B cell (primary cell): Measurements from ENCODE around the gene GJC3. TPM values are rescaled to one million over a fixed set of nuclear protein-coding genes. Genes with fewer than 3 reads are reported as not detected.

ENCODE experiments used
- ATAC-seq: fragments of 200-7000 bp; cut with Tn5 transposase; one replicate; pipeline ENCODE4 v1.10.0; 2021; ENCODE audit warnings: low read depth, mild to moderate bottlenecking, moderate number of reproducible peaks, moderate library complexity
- CTCF ChIA-PET: fragments of 350-600 bp; sonication (Branson Sonifier 250); formaldehyde crosslinking; loops from one replicate; lab custom pipeline; 2021; ENCODE audit warnings: antibody characterized with exemption, inconsistent platforms; lab: Charles Lee
- POLR2A ChIA-PET: fragments of 350-600 bp; sonication (Branson Sonifier 250); formaldehyde crosslinking; loops from one replicate; lab custom pipeline; 2021; ENCODE audit warnings: antibody characterized with exemption; lab: Charles Lee
- DNase-seq: peaks from one replicate; pipeline ENCODE4 v3.0.0; 2013
- H2AFZ ChIP-seq: 2 replicates; pipeline ENCODE4 v1.6.1; 2012; ENCODE audit warnings: mild to moderate bottlenecking, low read depth, low read length; ENCODE audit not compliant: insufficient read depth, poor library complexity, severe bottlenecking
- H3K27ac ChIP-seq, 2 donors: 1 replicate in 1 of 2; 2 replicates in 1 of 2; pipeline ENCODE4 v1.5.1; 2012 to 2013; ENCODE audit warnings: low read length in 2 of 2, mild to moderate bottlenecking in 2 of 2, moderate library complexity in 1 of 2
- H3K27me3 ChIP-seq, 4 experiments: fragments of 200-600 bp in 1 of 4; sonication (generic) in 1 of 4; replicated peaks in 1 of 4; 1 replicate in 2 of 4; 2 replicates in 2 of 4; pipeline versions ENCODE4 v1.6.1 to v1.7.0; 2013 to 2016; ENCODE audit warnings: low read length in 3 of 4, mild to moderate bottlenecking in 2 of 4, mixed read lengths in 1 of 4, moderate library complexity in 1 of 4; ENCODE audit not compliant: insufficient read depth in 4 of 4, control insufficient read depth in 3 of 4; ENCODE audit errors: control extremely low read depth in 1 of 4
- H3K36me3 ChIP-seq, 2 experiments: replicated peaks in 1 of 2; 1 replicate in 1 of 2; 2 replicates in 1 of 2; pipeline versions ENCODE4 v1.6.1 to v1.7.1; 2013; ENCODE audit warnings: low read length in 1 of 2; ENCODE audit not compliant: insufficient read depth in 2 of 2, control insufficient read depth in 1 of 2; ENCODE audit errors: control extremely low read depth in 1 of 2, extremely low read depth in 1 of 2
- H3K4me1 ChIP-seq, 2 donors: fragments of 200-600 bp in 1 of 2; sonication (generic) in 1 of 2; 1 replicate in 1 of 2; 2 replicates in 1 of 2; pipeline versions ENCODE4 v1.5.1 to v1.6.1; 2013 to 2017; ENCODE audit warnings: low read length in 2 of 2; ENCODE audit not compliant: control insufficient read depth in 2 of 2, insufficient read depth in 2 of 2
- H3K4me2 ChIP-seq: replicated peaks from 2 replicates; pipeline ENCODE3; 2012; ENCODE audit warnings: mild to moderate bottlenecking, low read depth, low read length; ENCODE audit not compliant: poor library complexity, severe bottlenecking
- H3K4me3 ChIP-seq, 5 experiments: fragments of 200-600 bp in 1 of 5; sonication (generic) in 1 of 5; 1 replicate in 3 of 5; 2 replicates in 2 of 5; pipeline versions ENCODE4 v1.5.1 to v1.7.0; 2011 to 2016; ENCODE audit warnings: low read length in 4 of 5, mild to moderate bottlenecking in 4 of 5, low read depth in 2 of 5, control low read depth in 1 of 5, moderate library complexity in 1 of 5; ENCODE audit not compliant: insufficient read depth in 1 of 5; ENCODE audit errors: control extremely low read depth in 1 of 5, extremely low read depth in 1 of 5
- H3K79me2 ChIP-seq: fragments of 200-600 bp; sonication (generic); one replicate; pipeline ENCODE4 v1.6.0; 2016; ENCODE audit warnings: low read length; ENCODE audit not compliant: control insufficient read depth, insufficient read depth
- H3K9ac ChIP-seq: fragments of 200-600 bp; sonication (generic); 2 replicates; pipeline ENCODE4 v1.6.1; 2017; ENCODE audit warnings: mild to moderate bottlenecking, low read length, moderate library complexity
- H3K9me3 ChIP-seq, 3 donors: one replicate each; pipeline versions ENCODE4 v1.6.1 to v1.7.1; 2013; ENCODE audit warnings: low read length in 2 of 3; ENCODE audit not compliant: control insufficient read depth in 2 of 3, insufficient read depth in 1 of 3; ENCODE audit errors: control extremely low read depth in 1 of 3
- H4K20me1 ChIP-seq: 2 replicates; pipeline ENCODE4 v1.6.0; 2012; ENCODE audit warnings: mild to moderate bottlenecking, low read length; ENCODE audit not compliant: insufficient read depth, control insufficient read depth, poor library complexity, severe bottlenecking
- H3K27ac Mint-ChIP-seq: one replicate; pipeline ENCODE4 v1.8.0; 2021; ENCODE audit warnings: mixed read lengths
- H3K27me3 Mint-ChIP-seq: one replicate; pipeline ENCODE4 v1.8.0; 2021; ENCODE audit warnings: mixed read lengths
- H3K4me1 Mint-ChIP-seq: one replicate; pipeline ENCODE4 v1.8.0; 2021; ENCODE audit warnings: mixed read lengths
- H3K4me3 Mint-ChIP-seq: one replicate; pipeline ENCODE4 v1.8.0; 2021; ENCODE audit warnings: mixed read lengths
- H3K9me3 Mint-ChIP-seq: one replicate; pipeline ENCODE4 v1.8.0; 2022; ENCODE audit warnings: mixed read lengths; ENCODE audit not compliant: insufficient read depth
- EZH2 ChIP-seq: IDR thresholded peaks from 2 replicates; pipeline ENCODE4 v1.6.1; 2012; ENCODE audit warnings: borderline replicate concordance, low read depth, mild to moderate bottlenecking, moderate library complexity, low read length; ENCODE audit not compliant: insufficient read depth, poor library complexity, severe bottlenecking
- WGBS: methylation state at CpG from one replicate; pipeline ENCODE4 v1.1.5; 2013; ENCODE audit warnings: missing lambda C conversion rate; ENCODE audit not compliant: insufficient coverage; 5-methylcytosine and 5-hydroxymethylcytosine counted together
- intact Hi-C: fragments of 100-400 bp; cut with micrococcal nuclease; formaldehyde crosslinking; loops from one replicate; pipeline ENCODE4 v1.10.0; 2022
- polyA plus RNA-seq: library from polyadenylated mRNA; depleted of rRNA; stranded (reverse); fragments of >200 nt; gene quantifications from 2 replicates; pipeline ENCODE4 v1.2.3, GENCODE V29; 2012
- total RNA-seq, 2 donors: library from RNA; stranded (reverse); fragments of 120-200 nt in 1 of 2; gene quantifications; 1 replicate in 1 of 2; 2 replicates in 1 of 2; pipeline versions ENCODE4 v1.2.3 to v1.2.4, GENCODE V29; 2013 to 2022
- TF ChIP-seq, protein P1 (sequence below): fragments of 200-600 bp; IDR thresholded peaks from one replicate; pipeline ENCODE4 v1.8.0; 2022; ENCODE audit warnings: antibody characterized with exemption, mild to moderate bottlenecking

The GJC3 gene
- total and polyA plus RNA-seq, 2 donors (not counting 1 experiment from before 2014, with no cell fraction given) = not detected

- POLR2A ChIA-PET = no interaction called here
These were observed 1.9 kb downstream of the GJC3 start for GRCh38 chr7:99927536-99927935.

GRCh38 chr7:99926321-99926720 lies 3.1 kb downstream of the GJC3 start:
- H4K20me1 ChIP-seq = no peaks in the 10 kb centered on the region
- no peak overlapping the region for H3K4me2 ChIP-seq
- no peak overlapping the region for H3K27ac Mint-ChIP-seq
- TF ChIP-seq, protein P1, sequence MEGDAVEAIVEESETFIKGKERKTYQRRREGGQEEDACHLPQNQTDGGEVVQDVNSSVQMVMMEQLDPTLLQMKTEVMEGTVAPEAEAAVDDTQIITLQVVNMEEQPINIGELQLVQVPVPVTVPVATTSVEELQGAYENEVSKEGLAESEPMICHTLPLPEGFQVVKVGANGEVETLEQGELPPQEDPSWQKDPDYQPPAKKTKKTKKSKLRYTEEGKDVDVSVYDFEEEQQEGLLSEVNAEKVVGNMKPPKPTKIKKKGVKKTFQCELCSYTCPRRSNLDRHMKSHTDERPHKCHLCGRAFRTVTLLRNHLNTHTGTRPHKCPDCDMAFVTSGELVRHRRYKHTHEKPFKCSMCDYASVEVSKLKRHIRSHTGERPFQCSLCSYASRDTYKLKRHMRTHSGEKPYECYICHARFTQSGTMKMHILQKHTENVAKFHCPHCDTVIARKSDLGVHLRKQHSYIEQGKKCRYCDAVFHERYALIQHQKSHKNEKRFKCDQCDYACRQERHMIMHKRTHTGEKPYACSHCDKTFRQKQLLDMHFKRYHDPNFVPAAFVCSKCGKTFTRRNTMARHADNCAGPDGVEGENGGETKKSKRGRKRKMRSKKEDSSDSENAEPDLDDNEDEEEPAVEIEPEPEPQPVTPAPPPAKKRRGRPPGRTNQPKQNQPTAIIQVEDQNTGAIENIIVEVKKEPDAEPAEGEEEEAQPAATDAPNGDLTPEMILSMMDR = no peak
- no peak for TF ChIP-seq EZH2
- no peak overlapping the region for H3K4me3 Mint-ChIP-seq
- no peak overlapping the region for H3K9ac ChIP-seq
- no peaks in the 10 kb centered on the region for H3K9me3 Mint-ChIP-seq
- H3K4me1 ChIP-seq = peaks cover 6 to 12% of the 10 kb centered on the region in 2 donors
- ATAC-seq (no peak), DNase-seq (no peak)
- no peak overlapping the region for H3K27ac ChIP-seq
- H3K4me1 Mint-ChIP-seq = peaks cover 1% of the 10 kb centered on the region
- H3K27me3 Mint-ChIP-seq = peaks cover 55% of the 10 kb centered on the region
- H3K27me3 ChIP-seq = peaks cover 0 to 31% (median 22%) of the 10 kb centered on the region in 4 experiments
- ChIA-PET POLR2A (no interaction called here), CTCF (no interaction called here)
- no peak overlapping the region for H2AFZ ChIP-seq
- H3K9me3 ChIP-seq = no peaks in the 10 kb centered on the region
- intact Hi-C loops = no loop called here
- no peaks in the 10 kb centered on the region for H3K36me3 ChIP-seq
- H3K79me2 ChIP-seq = no peaks in the 10 kb centered on the region
- no peak overlapping the region for H3K4me3 ChIP-seq

More at GRCh38 chr7:99927536-99927935, 1.9 kb downstream of the GJC3 start:
- H3K36me3 ChIP-seq = no peaks in the 10 kb centered on the region
- DNase-seq (no peak), ATAC-seq (no peak)
- no peak overlapping the region for H3K9ac ChIP-seq
- H3K27ac ChIP-seq = no peak overlapping the region
- H3K27me3 ChIP-seq = peaks cover 0 to 33% (median 23%) of the 10 kb centered on the region in 4 experiments
- CTCF ChIA-PET = no interaction called here
- H3K27me3 Mint-ChIP-seq = peaks cover 64% of the 10 kb centered on the region
- H2AFZ ChIP-seq = no peak overlapping the region
- no peak overlapping the region for H3K4me3 Mint-ChIP-seq
- H3K4me3 ChIP-seq = no peak overlapping the region
- intact Hi-C loops = no loop called here
- no peaks in the 10 kb centered on the region for H3K9me3 Mint-ChIP-seq
- no peak overlapping the region for H3K4me2 ChIP-seq
- H3K4me1 Mint-ChIP-seq = peaks cover 1% of the 10 kb centered on the region
- TF ChIP-seq, protein P1 = no peak
- no peak for TF ChIP-seq EZH2
- no peak overlapping the region for H3K27ac Mint-ChIP-seq
- no peaks in the 10 kb centered on the region for H3K79me2 ChIP-seq
- no peaks in the 10 kb centered on the region for H4K20me1 ChIP-seq
- WGBS = 100% methylated on average over 2 of the region's 5 CpGs
- peaks cover 6 to 12% of the 10 kb centered on the region in 2 donors for H3K4me1 ChIP-seq
- H3K9me3 ChIP-seq = no peaks in the 10 kb centered on the region
